Lower lobe of right lung (tissue), 2 donors: ENCODE results near the gene AP3B2. TPM values are rescaled to one million over a fixed set of nuclear protein-coding genes. Genes with fewer than 3 reads are reported as not detected.
"Not testable (repeated sequence)": the region's sequence is repeated elsewhere in the genome, so short reads cannot be mapped to it uniquely, and the experiment has no call there.

Experiments
- ATAC-seq, 2 donors: fragments of 200-7000 bp; cut with Tn5 transposase; one replicate each; pipeline ENCODE4 v1.9.1; 2020 to 2022; ENCODE audit warnings: mild to moderate bottlenecking in 2 of 2, moderate library complexity in 2 of 2
- DNase-seq: peaks from one replicate; pipeline ENCODE4 v3.0.0-alpha.2; 2020
- H3K27ac ChIP-seq: fragments of 200-600 bp; one replicate; pipeline ENCODE4 v1.8.0; 2022
- H3K27me3 ChIP-seq: fragments of 200-600 bp; one replicate; pipeline ENCODE4 v1.8.0; 2022; ENCODE audit warnings: low read depth
- H3K36me3 ChIP-seq: fragments of 200-600 bp; one replicate; pipeline ENCODE4 v1.8.0; 2022; ENCODE audit warnings: mild to moderate bottlenecking
- H3K4me1 ChIP-seq: fragments of 200-600 bp; one replicate; pipeline ENCODE4 v1.8.0; 2022
- H3K4me3 ChIP-seq: fragments of 200-600 bp; one replicate; pipeline ENCODE4 v1.8.0; 2022; ENCODE audit warnings: mild to moderate bottlenecking
- H3K9me3 ChIP-seq: fragments of 200-600 bp; one replicate; pipeline ENCODE4 v1.8.0; 2022
- CTCF ChIP-seq: fragments of 200-600 bp; IDR thresholded peaks from one replicate; pipeline ENCODE4 v1.8.0; 2022; ENCODE audit warnings: antibody characterized with exemption, mild to moderate bottlenecking
- intact Hi-C: fragments of 100-400 bp; cut with DNase I; formaldehyde crosslinking; loops from one replicate; pipeline ENCODE4 v1.11.0; 2022
- total RNA-seq: library from RNA; stranded (reverse); fragmentation: NEBNext Ultra II Directional; extraction: Animal tissue kit (Norgen Biotek cat#: 25700); gene quantifications from one replicate; pipeline ENCODE4 v1.2.1, GENCODE V29; 2021
- donor health status: DM: no; HTN: yes; CAD: no; lungs with severe emphysema.

AP3B2 gene
- total RNA-seq, 1 donor from 2014 or later = 3.0 TPM

DNA sequence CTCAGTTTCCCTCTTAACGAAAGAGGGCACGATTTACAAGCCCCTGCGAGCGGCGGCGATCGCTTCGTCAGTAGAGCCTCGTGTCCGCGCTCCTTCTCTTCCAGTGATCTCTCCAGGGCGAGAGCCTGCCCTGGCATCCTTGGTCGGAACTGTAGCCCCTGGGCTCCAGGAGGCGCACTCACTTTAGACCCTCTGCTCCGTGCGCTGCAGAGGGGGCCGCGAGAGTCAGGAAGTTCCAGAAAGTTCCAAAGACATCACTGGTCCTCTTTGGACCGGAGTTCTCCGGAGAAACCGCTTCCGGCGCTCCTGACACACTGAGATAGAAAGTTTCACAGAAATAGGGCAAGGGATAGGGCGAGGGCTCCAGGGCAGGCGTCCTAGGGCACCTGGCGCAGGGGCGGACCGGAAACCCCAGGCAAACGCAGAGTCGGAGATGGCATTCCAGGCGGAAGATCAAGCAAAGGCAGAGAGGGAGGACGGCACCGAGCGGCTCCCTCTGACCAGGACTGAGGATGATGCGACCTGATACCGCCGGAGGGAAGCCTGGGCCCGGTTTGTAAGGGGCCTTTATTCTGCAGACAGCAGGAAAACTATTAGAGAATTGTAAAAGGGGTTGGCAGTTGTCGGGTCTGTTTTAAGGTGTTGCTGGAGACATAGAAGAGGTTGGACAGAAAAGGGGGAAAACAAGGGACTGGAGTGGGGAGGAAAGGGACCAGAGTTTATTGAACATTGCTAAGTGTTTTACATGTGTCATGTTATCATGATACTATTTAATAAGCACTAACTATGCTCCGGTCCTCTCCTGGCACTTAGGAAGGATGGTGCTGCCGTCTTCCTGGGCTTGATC, 61.2 kb downstream of the AP3B2 start:
- DNase-seq (no peak), ATAC-seq (peak; percentile 33)
- no peak for TF ChIP-seq CTCF
- H3K4me1 ChIP-seq = peaks cover 22% of the 10 kb centered on the region
- peaks cover 49% of the 10 kb centered on the region for H3K27me3 ChIP-seq
- no peaks in the 10 kb centered on the region for H3K9me3 ChIP-seq
- H3K4me3 ChIP-seq = peak overlapping the region; percentile 59
- H3K36me3 ChIP-seq = no peaks in the 10 kb centered on the region
- no peak overlapping the region for H3K27ac ChIP-seq
- intact Hi-C loops = no loop called here

DNA sequence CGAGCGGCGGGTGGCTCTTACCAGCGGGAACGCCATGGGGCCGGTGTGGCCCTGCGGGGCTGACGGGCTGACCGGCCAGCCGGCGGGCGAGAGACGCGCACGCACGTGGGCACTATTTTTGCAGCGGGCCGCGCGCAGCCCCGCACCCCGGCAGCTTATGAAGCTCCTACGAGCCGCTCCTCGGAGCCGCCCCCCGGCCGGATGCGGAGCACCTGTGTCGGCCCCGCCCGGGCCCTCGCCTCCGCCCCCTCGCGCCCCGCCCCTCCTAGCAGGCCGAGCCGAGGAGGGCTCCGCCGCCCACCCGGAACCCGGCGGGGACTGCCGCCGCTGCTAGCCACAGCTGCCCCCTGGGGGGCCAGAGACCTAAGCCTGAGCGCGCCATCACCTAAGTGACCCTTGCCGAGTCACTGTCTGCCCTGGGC, 61.8 kb downstream of the AP3B2 start:
- Histone ChIP-seq H3K27ac (no peak overlapping the region), H3K9me3 (no peaks in the 10 kb centered on the region), H3K4me1 (peaks cover 22% of the 10 kb centered on the region), H3K4me3 (peak overlapping the region; percentile 59), H3K27me3 (peaks cover 55% of the 10 kb centered on the region), H3K36me3 (no peaks in the 10 kb centered on the region)
- ATAC-seq = peak; percentile 21 to 43
- TF ChIP-seq CTCF = no peak
- peak; percentile 49 for DNase-seq
- intact Hi-C loops = no loop called here

GRCh38 chr15:82647045-82647834, 62.4 kb downstream of the AP3B2 start, which contains the start of gene CPEB1:
TSS of gene CPEB1 (minus strand) at chr15:82647363. CDS start at chr15:82628459, 18,904 bp downstream.
- peak; percentile 66 to 82 for ATAC-seq
- peak; percentile 51 for DNase-seq
- H3K4me1 ChIP-seq = peaks cover 22% of the 10 kb centered on the region
- H3K9me3 ChIP-seq = no peaks in the 10 kb centered on the region
- peaks cover 61% of the 10 kb centered on the region for H3K27me3 ChIP-seq
- H3K36me3 ChIP-seq = no peaks in the 10 kb centered on the region
- TF ChIP-seq CTCF = peak; percentile 8
- intact Hi-C loops = no loop called here
- H3K4me3 ChIP-seq = peak within 1 kb of the TSS; percentile 59
- no peak within 1 kb of the TSS for H3K27ac ChIP-seq

GRCh38 chr15:82646250-82647044, 63.2 kb downstream of the AP3B2 start:
- Histone ChIP-seq H3K27ac (no peak overlapping the region), H3K36me3 (no peaks in the 10 kb centered on the region), H3K4me1 (peaks cover 22% of the 10 kb centered on the region), H3K9me3 (no peaks in the 10 kb centered on the region), H3K27me3 (peaks cover 68% of the 10 kb centered on the region), H3K4me3 (peak overlapping the region; percentile 59)
- DNase-seq (no peak), ATAC-seq (peak in 1 of 2 donors; percentile 21)
- no peak for TF ChIP-seq CTCF
- intact Hi-C loops = no loop called here

- H3K9me3 ChIP-seq, H3K4me3 ChIP-seq, DNase-seq, intact Hi-C loops, H3K27ac ChIP-seq, ATAC-seq, H3K36me3 ChIP-seq: not testable (repeated sequence)
- Histone ChIP-seq H3K4me1 (peaks cover 22% of the 10 kb centered on the region), H3K27me3 (peaks cover 77% of the 10 kb centered on the region)
Observed at GRCh38 chr15:82644967-82645852, 64.5 kb downstream of the AP3B2 start.
